HCT116 (cell line): ENCODE data around the gene SLC2A4. TPM values are rescaled to one million over a fixed set of nuclear protein-coding genes. Genes with fewer than 3 reads are reported as not detected.

Experiments used
- ATAC-seq: fragments of 200-7000 bp; cut with Tn5 transposase; 2 replicates; pipeline ENCODE4 v1.9.1; 2020; ENCODE audit warnings: mild to moderate bottlenecking, moderate library complexity
- BruUV-seq: library from RNA; stranded (reverse); fragments of 400-500 nt; replicated peaks from 2 replicates; lab custom pipeline; 2021; lab: Mats Ljungman, UMichigan
- CTCF ChIA-PET: fragments of 300-600 bp; sonication (Branson Sonifier 250); formaldehyde crosslinking; loops from one replicate; lab custom pipeline; 2021; ENCODE audit warnings: antibody characterized with exemption; lab: Charles Lee
- POLR2A ChIA-PET: fragments of 300-600, 350-600 bp; sonication (Branson Sonifier 250); formaldehyde crosslinking; loops from one replicate; lab custom pipeline; 2021; ENCODE audit warnings: antibody characterized with exemption; lab: Charles Lee
- RAD21 ChIA-PET, 2 experiments: fragments of 300-600 bp; sonication (Branson Sonifier 250); formaldehyde crosslinking; loops; one replicate each; lab custom pipeline; 2023; ENCODE audit warnings: low total read pairs in 2 of 2; ENCODE audit not compliant: uncharacterized antibody in 2 of 2, unreplicated experiment in 2 of 2, low non-redundant PET in 1 of 2; lab: Charles Lee
- DNase-seq: peaks from one replicate; pipeline ENCODE4 v3.0.0-alpha.2; 2010; ENCODE audit warnings: low read depth, low spot score
- H2AFZ ChIP-seq: fragments of 200-600 bp; shearing (Covaris generic), sonication (generic); 2 replicates; pipeline ENCODE4 v1.6.1; 2017; ENCODE audit warnings: low read depth, mixed run types, mixed read lengths, antibody characterized with exemption, low read length; ENCODE audit not compliant: poor library complexity, severe bottlenecking
- H3K27ac ChIP-seq: 2 replicates; pipeline ENCODE4 v1.5.1; 2012; ENCODE audit warnings: low read depth, low read length
- H3K27me3 ChIP-seq: fragments of 200-600 bp; sonication (generic); 2 replicates; pipeline ENCODE4 v1.6.1; 2016; ENCODE audit warnings: mixed run types, low read length, mixed read lengths; ENCODE audit not compliant: insufficient read depth
- H3K36me3 ChIP-seq, 2 experiments: fragments of 200-500 bp in 1 of 2; fragments of 200-600 bp in 1 of 2; sonication (Bioruptor generic) in 1 of 2; sonication (generic) in 1 of 2; 2 replicates each; pipeline versions ENCODE4 v1.5.1 to v1.6.1; 2014 to 2016; ENCODE audit warnings: low read length in 2 of 2, inconsistent platforms in 1 of 2, mixed read lengths in 1 of 2, mixed run types in 1 of 2; ENCODE audit not compliant: insufficient read depth in 2 of 2, control insufficient read depth in 1 of 2
- H3K4me1 ChIP-seq, 2 experiments: fragments of 200-600 bp in 1 of 2; sonication (generic) in 1 of 2; 2 replicates each; pipeline versions ENCODE4 v1.5.1 to v1.6.1; 2012 to 2017; ENCODE audit warnings: low read length in 2 of 2, inconsistent platforms in 1 of 2, mild to moderate bottlenecking in 1 of 2, mixed read lengths in 1 of 2, mixed run types in 1 of 2, moderate library complexity in 1 of 2; ENCODE audit not compliant: insufficient read depth in 2 of 2, control insufficient read depth in 1 of 2
- H3K4me2 ChIP-seq: fragments of 200-600 bp; sonication (generic); 2 replicates; pipeline ENCODE4 v1.6.1; 2017; ENCODE audit warnings: mixed run types, low read length, mixed read lengths
- H3K4me3 ChIP-seq, 2 experiments: fragments of 200-600 bp in 1 of 2; sonication (generic) in 1 of 2; replicated peaks in 1 of 2; 2 replicates each; pipeline ENCODE4 v1.5.1; 2011 to 2016; ENCODE audit warnings: low read length in 2 of 2, control low read depth in 1 of 2, low read depth in 1 of 2, mild to moderate bottlenecking in 1 of 2, mixed read lengths in 1 of 2, mixed run types in 1 of 2
- H3K79me2 ChIP-seq: fragments of 200-600 bp; sonication (generic); 2 replicates; pipeline ENCODE4 v1.6.1; 2017; ENCODE audit warnings: mild to moderate bottlenecking, mixed run types, low read length, moderate library complexity, mixed read lengths; ENCODE audit not compliant: insufficient read depth
- H3K9ac ChIP-seq: fragments of 200-600 bp; sonication (generic); 2 replicates; pipeline ENCODE4 v1.6.1; 2016; ENCODE audit warnings: low read length, mixed read lengths
- H3K9me2 ChIP-seq: fragments of 200-600 bp; sonication (generic), shearing (Covaris generic); 2 replicates; pipeline ENCODE4 v1.6.1; 2017; ENCODE audit warnings: mixed run types, mild to moderate bottlenecking, moderate library complexity; ENCODE audit not compliant: insufficient read depth
- H3K9me3 ChIP-seq, 2 experiments: fragments of 200-500 bp in 1 of 2; fragments of 200-600 bp in 1 of 2; sonication (Bioruptor generic) in 1 of 2; sonication (generic) in 1 of 2; 2 replicates each; pipeline ENCODE4 v1.6.1; 2014 to 2017; ENCODE audit warnings: low read length in 2 of 2, mixed read lengths in 2 of 2, inconsistent platforms in 1 of 2, low read depth in 1 of 2, mild to moderate bottlenecking in 1 of 2, mixed run types in 1 of 2, moderate library complexity in 1 of 2; ENCODE audit not compliant: control insufficient read depth in 1 of 2, insufficient read depth in 1 of 2
- H4K20me1 ChIP-seq: fragments of 200-600 bp; sonication (generic), shearing (Covaris generic); 2 replicates; pipeline ENCODE4 v1.6.1; 2017; ENCODE audit warnings: mixed run types, mild to moderate bottlenecking, moderate library complexity; ENCODE audit not compliant: insufficient read depth
- CBX3 ChIP-seq: IDR thresholded peaks from 2 replicates; pipeline ENCODE4 v1.6.1; 2012; ENCODE audit warnings: low read depth
- EGR1 ChIP-seq: IDR thresholded peaks from 2 replicates; pipeline ENCODE4 v1.6.1; 2012; ENCODE audit warnings: low read depth
- EZH2 ChIP-seq: fragments of 200-600 bp; sonication (generic); IDR thresholded peaks from 2 replicates; pipeline ENCODE4 v1.6.1; 2017; ENCODE audit warnings: antibody characterized with exemption, mixed run types
- EZH2phosphoT487 ChIP-seq: fragments of 200-600 bp; IDR thresholded peaks from 2 replicates; pipeline ENCODE4 v1.6.1; 2018; ENCODE audit warnings: antibody characterized with exemption, borderline replicate concordance
- JUND ChIP-seq: IDR thresholded peaks from 2 replicates; pipeline ENCODE4 v1.6.1; 2012
- POLR2A ChIP-seq: IDR thresholded peaks from 2 replicates; pipeline ENCODE4 v1.7.0; 2011; ENCODE audit warnings: borderline replicate concordance; ENCODE audit not compliant: insufficient read depth, insufficient read length; ENCODE audit errors: extremely low read depth
- SRF ChIP-seq: IDR thresholded peaks from 2 replicates; pipeline ENCODE4 v1.6.1; 2012; ENCODE audit warnings: low read depth
- TCF7L2 ChIP-seq: IDR thresholded peaks from 2 replicates; pipeline ENCODE4 v1.7.0; 2011; ENCODE audit warnings: borderline replicate concordance, inconsistent platforms; ENCODE audit not compliant: insufficient read depth, insufficient read length; ENCODE audit errors: extremely low read depth
- ZFX ChIP-seq: fragments of 450-650 bp; IDR thresholded peaks from 2 replicates; pipeline ENCODE4 v1.6.1; 2017
- intact Hi-C: fragments of 100-400 bp; cut with micrococcal nuclease; formaldehyde crosslinking; loops from 2 replicates; pipeline ENCODE4 v1.10.0; 2022
- total RNA-seq: library from RNA; stranded (reverse); gene quantifications from one replicate; pipeline ENCODE4 v1.2.1, GENCODE V29; 2021; ENCODE audit not compliant: unreplicated experiment
- TF ChIP-seq, protein P1 (sequence below): IDR thresholded peaks from 2 replicates; pipeline ENCODE4 v1.6.1; 2011; ENCODE audit warnings: mild to moderate bottlenecking, low read length, moderate library complexity; ENCODE audit not compliant: insufficient replicate concordance; ENCODE audit errors: extremely low read depth
- TF ChIP-seq, protein P2 (sequence below): IDR thresholded peaks from 2 replicates; pipeline ENCODE4 v1.6.1; 2012

SLC2A4 gene
- total RNA-seq, 1 experiment from 2014 or later, result 2.5 TPM

DNA sequence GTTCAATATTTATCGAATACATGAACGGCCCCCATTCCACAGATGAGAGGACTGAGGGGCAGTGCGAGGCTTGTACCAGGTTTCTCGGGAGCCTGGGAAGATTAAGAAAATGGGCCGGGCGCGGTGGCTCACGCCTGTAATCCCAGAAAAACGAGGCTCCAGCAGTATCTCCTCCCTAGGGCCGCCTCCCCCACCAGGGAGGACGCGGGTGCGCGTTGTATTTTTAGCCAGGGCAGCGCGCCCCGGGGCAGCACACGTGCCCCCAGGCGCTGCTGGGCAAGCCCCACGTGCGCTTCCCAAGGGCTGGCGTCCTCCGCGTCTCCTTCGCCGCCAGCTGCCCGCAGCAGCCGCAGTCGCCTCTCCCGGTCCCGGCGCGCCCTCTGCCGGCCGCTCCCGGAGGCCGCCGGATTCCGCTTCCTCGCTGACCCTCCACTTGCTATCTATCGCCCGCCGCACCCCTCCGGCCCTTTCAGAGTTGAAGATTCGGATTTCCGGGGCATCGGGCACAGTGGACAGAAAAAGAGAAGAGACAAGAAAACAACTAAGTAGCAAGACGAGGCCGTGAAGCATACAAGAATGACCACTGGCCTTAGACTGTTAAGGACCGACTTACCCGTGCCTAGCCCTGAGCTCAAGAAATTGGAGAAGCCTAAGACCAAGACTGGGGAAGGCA is 14.8 kb downstream of the SLC2A4 start (continued):
- TF ChIP-seq, protein P1, sequence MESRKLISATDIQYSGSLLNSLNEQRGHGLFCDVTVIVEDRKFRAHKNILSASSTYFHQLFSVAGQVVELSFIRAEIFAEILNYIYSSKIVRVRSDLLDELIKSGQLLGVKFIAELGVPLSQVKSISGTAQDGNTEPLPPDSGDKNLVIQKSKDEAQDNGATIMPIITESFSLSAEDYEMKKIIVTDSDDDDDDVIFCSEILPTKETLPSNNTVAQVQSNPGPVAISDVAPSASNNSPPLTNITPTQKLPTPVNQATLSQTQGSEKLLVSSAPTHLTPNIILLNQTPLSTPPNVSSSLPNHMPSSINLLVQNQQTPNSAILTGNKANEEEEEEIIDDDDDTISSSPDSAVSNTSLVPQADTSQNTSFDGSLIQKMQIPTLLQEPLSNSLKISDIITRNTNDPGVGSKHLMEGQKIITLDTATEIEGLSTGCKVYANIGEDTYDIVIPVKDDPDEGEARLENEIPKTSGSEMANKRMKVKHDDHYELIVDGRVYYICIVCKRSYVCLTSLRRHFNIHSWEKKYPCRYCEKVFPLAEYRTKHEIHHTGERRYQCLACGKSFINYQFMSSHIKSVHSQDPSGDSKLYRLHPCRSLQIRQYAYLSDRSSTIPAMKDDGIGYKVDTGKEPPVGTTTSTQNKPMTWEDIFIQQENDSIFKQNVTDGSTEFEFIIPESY, result no peak

GRCh38 chr17:7304179-7304578 is 22.7 kb downstream of the SLC2A4 start:
- TF ChIP-seq ZFX (no peak), TCF7L2 (no peak), EZH2phosphoT487 (no peak), EZH2 (no peak), JUND (no peak), EGR1 (no peak), SRF (no peak), POLR2A (no peak), CBX3 (no peak)
- TF ChIP-seq, protein P1, result no peak
- TF ChIP-seq, protein P2, sequence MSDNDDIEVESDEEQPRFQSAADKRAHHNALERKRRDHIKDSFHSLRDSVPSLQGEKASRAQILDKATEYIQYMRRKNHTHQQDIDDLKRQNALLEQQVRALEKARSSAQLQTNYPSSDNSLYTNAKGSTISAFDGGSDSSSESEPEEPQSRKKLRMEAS, result no peak
- no TSS peak for BruUV-seq
- RAD21 ChIA-PET, result interaction anchor here in 1 of 2 experiments (0.7 kb wide), 1 partner anchor 281 kb away, joined by 3 read pairs; the partner anchor contains the start of gene BCL6B
- Histone ChIP-seq H2AFZ (no peak overlapping the region), H3K79me2 (peaks cover 18% of the 10 kb centered on the region), H3K27ac (no peak overlapping the region), H3K9ac (no peak overlapping the region), H3K4me1 (peaks cover 6 to 17% of the 10 kb centered on the region in 2 experiments), H3K36me3 (peaks cover 0 to 6% of the 10 kb centered on the region in 2 experiments; a peak in 3 of 4 replicates), H3K9me2 (no peaks in the 10 kb centered on the region), H3K27me3 (no peaks in the 10 kb centered on the region), H4K20me1 (peaks cover 3% of the 10 kb centered on the region; the same call in 1 of the 2 replicates), H3K9me3 (no peaks in the 10 kb centered on the region), H3K4me3 (no peak overlapping the region), H3K4me2 (no peak overlapping the region)
- intact Hi-C loops, result no loop called here
- CTCF ChIA-PET, result no interaction called here
- no peak for DNase-seq
- no peak for ATAC-seq
- POLR2A ChIA-PET, result no interaction called here
